ENCODE measurements around the gene NTN1.

The NTN1 gene

GRCh38 chr17:9218064-9218635 is 196.8 kb downstream of the NTN1 start:
- TF ChIP-seq CTCF (IDR thresholded peaks at IDR 0.05; ENCODE audit: control insufficient read depth, insufficient read depth, low read depth, low read length, missing control alignments), result no peak
- no peak for DNase-seq (ENCODE audit: low read depth)
- no peak overlapping the region for H3K4me3 ChIP-seq (ENCODE audit: control insufficient read depth, low read depth, low read length)

- DNase-seq (ENCODE audit: low read depth), result no peak
- no peak for TF ChIP-seq CTCF (IDR thresholded peaks at IDR 0.05; ENCODE audit: control insufficient read depth, insufficient read depth, low read depth, low read length, missing control alignments)
- H3K4me3 ChIP-seq (ENCODE audit: control insufficient read depth, low read depth, low read length), result no peak overlapping the region
These were observed 197.6 kb downstream of the NTN1 start for GRCh38 chr17:9218911-9219310.

- H3K4me3 ChIP-seq (ENCODE audit: control insufficient read depth, low read depth, low read length), result no peak overlapping the region
- no peak for DNase-seq (ENCODE audit: low read depth)
- TF ChIP-seq CTCF (IDR thresholded peaks at IDR 0.05; ENCODE audit: control insufficient read depth, insufficient read depth, low read depth, low read length, missing control alignments), result no peak
These were observed 198.5 kb downstream of the NTN1 start for GRCh38 chr17:9219631-9220397.

GRCh38 chr17:9220398-9221146 is 199.3 kb downstream of the NTN1 start:
- H3K4me3 ChIP-seq (ENCODE audit: control insufficient read depth, low read depth, low read length), result no peak overlapping the region
- no peak for TF ChIP-seq CTCF (IDR thresholded peaks at IDR 0.05; ENCODE audit: control insufficient read depth, insufficient read depth, low read depth, low read length, missing control alignments)
- DNase-seq (ENCODE audit: low read depth), result no peak

GRCh38 chr17:9221147-9221921 is 200.0 kb downstream of the NTN1 start:
- no peak for TF ChIP-seq CTCF (IDR thresholded peaks at IDR 0.05; ENCODE audit: control insufficient read depth, insufficient read depth, low read depth, low read length, missing control alignments)
- H3K4me3 ChIP-seq (ENCODE audit: control insufficient read depth, low read depth, low read length), result no peak overlapping the region
- no peak for DNase-seq (ENCODE audit: low read depth)

- no peak for TF ChIP-seq CTCF (IDR thresholded peaks at IDR 0.05; ENCODE audit: control insufficient read depth, insufficient read depth, low read depth, low read length, missing control alignments)
- no peak overlapping the region for H3K4me3 ChIP-seq (ENCODE audit: control insufficient read depth, low read depth, low read length)
- no peak for DNase-seq (ENCODE audit: low read depth)
These were observed 200.5 kb downstream of the NTN1 start for GRCh38 chr17:9221922-9222180.
